ENCODE measurements around the gene EXOG.

The EXOG gene

DNA sequence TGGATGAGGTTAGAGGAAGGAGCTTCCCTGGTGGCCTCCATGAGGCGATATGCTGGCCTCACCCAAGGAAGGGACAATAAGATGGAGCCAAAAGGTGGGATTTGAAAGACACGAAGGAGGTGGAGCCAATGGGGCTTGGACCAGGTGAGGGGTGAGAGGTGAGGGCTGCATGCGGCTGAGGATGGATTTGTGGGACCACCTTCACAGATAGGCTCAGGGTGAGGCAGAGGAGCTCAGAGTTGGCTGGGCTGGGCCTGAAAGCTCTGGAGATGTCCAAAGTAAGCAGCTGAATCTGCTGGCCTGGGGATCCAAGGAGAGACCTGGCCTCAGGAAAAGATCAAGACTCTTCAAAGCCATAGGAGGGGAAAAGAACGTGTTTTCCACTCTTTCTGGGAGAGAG is 49.8 kb downstream of the EXOG start:
- Histone ChIP-seq H2AK5ac (ENCODE audit: low read length) (no peak overlapping the region), H3K9me3 (ENCODE audit: insufficient read depth, low read depth, low read length) (no peaks in the 10 kb centered on the region), H3K4ac (ENCODE audit: low read depth, low read length) (no peak overlapping the region), H3K79me2 (ENCODE audit: control insufficient read depth, insufficient read depth, low read length, poor library complexity) (no peaks in the 10 kb centered on the region), H3K14ac (ENCODE audit: low read length) (no peak overlapping the region), H3K27me3 (ENCODE audit: insufficient read depth, low read length) (no peaks in the 10 kb centered on the region), H3K4me2 (ENCODE audit: low read length) (no peak overlapping the region), H3K36me3 (ENCODE audit: control insufficient read depth in 1 of 2, insufficient read depth in 2 of 2, low read length in 2 of 2) (no peaks in the 10 kb centered on the region), H2AFZ (ENCODE audit: insufficient read depth, low read length, poor library complexity) (no peak overlapping the region), H4K8ac (ENCODE audit: low read depth, low read length) (no peak overlapping the region), H3K23ac (ENCODE audit: low read length) (no peak overlapping the region), H3K27ac (ENCODE audit: low read depth, low read length) (no peak overlapping the region), H4K12ac (ENCODE audit: low read depth, low read length) (no peak overlapping the region), H4K91ac (ENCODE audit: low read depth, low read length) (no peak overlapping the region), H3K18ac (ENCODE audit: low read length) (no peak overlapping the region), H2BK12ac (ENCODE audit: low read length) (no peak overlapping the region), H3K4me1 (ENCODE audit: control insufficient read depth in 1 of 2, insufficient read depth in 2 of 2, low read length in 2 of 2) (peaks cover 8 to 10% of the 10 kb centered on the region in 2 experiments), H2BK5ac (ENCODE audit: low read depth, low read length, poor library complexity) (no peak overlapping the region), H3K9ac (ENCODE audit: low read length) (no peak overlapping the region), H3K4me3 (ENCODE audit: low read depth, low read length) (no peak overlapping the region), H2BK120ac (ENCODE audit: insufficient read depth, low read length, poor library complexity) (no peak overlapping the region), H3K79me1 (ENCODE audit: low read length) (no peaks in the 10 kb centered on the region)
- WGBS (ENCODE audit: extremely low coverage, insufficient coverage, insufficient read length): no CpG with 5 or more reads among the region's 4 CpGs
- DNase-seq: no peak

DNA sequence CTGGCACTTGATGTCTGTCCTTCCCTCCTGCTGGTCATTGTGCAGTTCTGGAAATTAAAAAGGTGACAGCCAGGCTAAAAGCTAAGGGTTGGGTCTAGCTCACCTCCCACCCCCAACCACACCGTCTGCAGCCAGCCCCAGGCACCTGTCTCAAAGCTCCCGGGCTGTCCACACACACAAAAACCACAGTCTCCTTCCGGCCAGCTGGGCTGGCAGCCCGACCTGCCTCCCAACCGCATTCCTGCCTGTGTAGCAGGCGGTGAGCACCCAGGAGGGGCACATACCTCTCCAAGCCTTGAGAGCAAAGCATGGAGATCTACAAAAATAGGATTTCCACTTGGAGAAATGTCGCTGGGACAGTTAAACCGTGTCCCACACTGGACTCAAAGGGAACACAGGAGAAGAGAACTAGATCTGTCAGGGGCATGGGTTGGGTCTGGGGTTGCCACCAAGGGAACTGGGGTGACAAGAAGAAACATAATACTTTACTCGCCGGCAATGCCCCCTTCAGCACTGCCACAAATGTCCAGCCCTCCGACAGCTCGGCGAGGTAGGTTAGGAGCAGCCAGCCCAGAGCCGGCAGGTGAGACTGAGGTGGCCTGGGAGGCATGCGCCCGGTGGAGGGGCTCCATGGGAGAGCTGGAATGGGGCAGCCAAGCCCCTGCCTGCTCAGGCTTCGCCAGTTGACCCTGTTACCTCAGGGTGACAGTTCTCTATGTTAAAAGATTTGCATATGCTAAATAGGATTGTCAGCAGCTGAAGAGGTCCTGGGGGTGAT is 52.2 kb downstream of the EXOG start:
- no peak overlapping the region for H3K4me3 ChIP-seq (ENCODE audit: low read depth, low read length)
- no peak overlapping the region for H2BK5ac ChIP-seq (ENCODE audit: low read depth, low read length, poor library complexity)
- H3K23ac ChIP-seq (ENCODE audit: low read length): no peak overlapping the region
- H3K4me2 ChIP-seq (ENCODE audit: low read length): no peak overlapping the region
- no peaks in the 10 kb centered on the region for H3K36me3 ChIP-seq (ENCODE audit: control insufficient read depth in 1 of 2, insufficient read depth in 2 of 2, low read length in 2 of 2)
- H2AK5ac ChIP-seq (ENCODE audit: low read length): no peak overlapping the region
- no peaks in the 10 kb centered on the region for H3K79me2 ChIP-seq (ENCODE audit: control insufficient read depth, insufficient read depth, low read length, poor library complexity)
- no peaks in the 10 kb centered on the region for H3K79me1 ChIP-seq (ENCODE audit: low read length)
- H3K14ac ChIP-seq (ENCODE audit: low read length): no peak overlapping the region
- H4K8ac ChIP-seq (ENCODE audit: low read depth, low read length): no peak overlapping the region
- peak overlapping the region; percentile 23 for H2BK12ac ChIP-seq (ENCODE audit: low read length)
- H2AFZ ChIP-seq (ENCODE audit: insufficient read depth, low read length, poor library complexity): no peak overlapping the region
- no peak overlapping the region for H3K27ac ChIP-seq (ENCODE audit: low read depth, low read length)
- peaks cover 8 to 10% of the 10 kb centered on the region in 2 experiments for H3K4me1 ChIP-seq (ENCODE audit: control insufficient read depth in 1 of 2, insufficient read depth in 2 of 2, low read length in 2 of 2)
- no peak overlapping the region for H3K9ac ChIP-seq (ENCODE audit: low read length)
- peaks cover 3% of the 10 kb centered on the region for H3K9me3 ChIP-seq (ENCODE audit: insufficient read depth, low read depth, low read length)
- no peak overlapping the region for H3K18ac ChIP-seq (ENCODE audit: low read length)
- no peak overlapping the region for H4K91ac ChIP-seq (ENCODE audit: low read depth, low read length)
- H4K12ac ChIP-seq (ENCODE audit: low read depth, low read length): no peak overlapping the region
- WGBS (ENCODE audit: extremely low coverage, insufficient coverage, insufficient read length): no CpG with 5 or more reads among the region's 17 CpGs
- H3K27me3 ChIP-seq (ENCODE audit: insufficient read depth, low read length): no peaks in the 10 kb centered on the region
- peak in 1 of 2 donors; percentile 14 for DNase-seq
- peak overlapping the region; percentile 47 for H2BK120ac ChIP-seq (ENCODE audit: insufficient read depth, low read length, poor library complexity)
- no peak overlapping the region for H3K4ac ChIP-seq (ENCODE audit: low read depth, low read length)

DNA sequence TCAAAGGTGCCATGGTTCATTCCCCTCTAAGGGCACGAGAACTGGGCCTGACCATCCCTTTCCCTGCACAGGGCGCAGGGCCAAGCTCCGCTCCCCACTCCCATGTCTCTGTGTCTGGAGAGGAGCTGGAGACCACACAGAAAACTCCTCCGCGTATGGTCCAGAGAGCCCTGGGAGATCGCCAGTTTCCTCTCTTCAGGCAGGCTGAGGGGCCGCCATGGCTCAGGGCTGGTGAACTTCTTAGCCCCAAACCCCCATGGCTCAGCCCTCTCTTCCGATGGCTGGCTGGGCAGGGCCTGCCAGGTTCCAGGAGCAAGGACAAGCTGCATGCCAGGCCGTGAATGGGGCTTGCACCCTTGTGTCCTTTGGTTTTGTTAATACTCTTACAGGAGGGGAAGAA is 52.9 kb downstream of the EXOG start:
- peak overlapping the region; percentile 9 for H2AFZ ChIP-seq (ENCODE audit: insufficient read depth, low read length, poor library complexity)
- H3K23ac ChIP-seq (ENCODE audit: low read length): no peak overlapping the region
- H2BK12ac ChIP-seq (ENCODE audit: low read length): no peak overlapping the region
- no peak overlapping the region for H4K12ac ChIP-seq (ENCODE audit: low read depth, low read length)
- no peak overlapping the region for H3K27ac ChIP-seq (ENCODE audit: low read depth, low read length)
- no peaks in the 10 kb centered on the region for H3K27me3 ChIP-seq (ENCODE audit: insufficient read depth, low read length)
- H3K9ac ChIP-seq (ENCODE audit: low read length): no peak overlapping the region
- H3K14ac ChIP-seq (ENCODE audit: low read length): no peak overlapping the region
- peaks cover 3% of the 10 kb centered on the region for H3K9me3 ChIP-seq (ENCODE audit: insufficient read depth, low read depth, low read length)
- no peak overlapping the region for H3K4me2 ChIP-seq (ENCODE audit: low read length)
- no peaks in the 10 kb centered on the region for H3K36me3 ChIP-seq (ENCODE audit: control insufficient read depth in 1 of 2, insufficient read depth in 2 of 2, low read length in 2 of 2)
- no peak for DNase-seq
- H2AK5ac ChIP-seq (ENCODE audit: low read length): no peak overlapping the region
- WGBS (ENCODE audit: extremely low coverage, insufficient coverage, insufficient read length): no CpG with 5 or more reads among the region's 9 CpGs
- H2BK5ac ChIP-seq (ENCODE audit: low read depth, low read length, poor library complexity): no peak overlapping the region
- no peak overlapping the region for H3K4ac ChIP-seq (ENCODE audit: low read depth, low read length)
- no peak overlapping the region for H2BK120ac ChIP-seq (ENCODE audit: insufficient read depth, low read length, poor library complexity)
- no peaks in the 10 kb centered on the region for H3K79me2 ChIP-seq (ENCODE audit: control insufficient read depth, insufficient read depth, low read length, poor library complexity)
- H3K79me1 ChIP-seq (ENCODE audit: low read length): no peaks in the 10 kb centered on the region
- peaks cover 8 to 10% of the 10 kb centered on the region in 2 experiments for H3K4me1 ChIP-seq (ENCODE audit: control insufficient read depth in 1 of 2, insufficient read depth in 2 of 2, low read length in 2 of 2)
- H4K91ac ChIP-seq (ENCODE audit: low read depth, low read length): no peak overlapping the region
- no peak overlapping the region for H4K8ac ChIP-seq (ENCODE audit: low read depth, low read length)
- H3K18ac ChIP-seq (ENCODE audit: low read length): no peak overlapping the region
- no peak overlapping the region for H3K4me3 ChIP-seq (ENCODE audit: low read depth, low read length)

DNA sequence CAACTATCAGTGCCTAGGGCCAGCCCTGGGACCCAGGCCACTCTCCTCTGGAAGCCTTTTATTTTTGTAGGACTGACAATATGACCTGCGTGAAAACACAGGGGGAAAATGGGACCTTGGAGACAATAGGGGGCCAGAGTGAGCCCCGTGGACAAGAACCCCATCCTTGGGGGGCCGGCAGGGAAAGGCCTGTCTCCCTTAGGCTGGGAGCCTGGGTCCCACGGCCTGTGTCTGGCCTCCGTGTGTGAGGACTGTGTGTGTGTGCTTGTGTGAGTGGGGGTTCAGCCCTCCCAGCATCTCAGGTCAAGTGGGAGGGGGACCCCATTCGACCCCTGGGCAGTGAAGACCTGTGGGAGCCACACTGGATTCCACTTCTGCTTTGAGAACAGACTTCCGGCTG is 53.3 kb downstream of the EXOG start:
- H3K18ac ChIP-seq (ENCODE audit: low read length): no peak overlapping the region
- H2BK120ac ChIP-seq (ENCODE audit: insufficient read depth, low read length, poor library complexity): no peak overlapping the region
- H3K9ac ChIP-seq (ENCODE audit: low read length): no peak overlapping the region
- H2BK12ac ChIP-seq (ENCODE audit: low read length): no peak overlapping the region
- H2AK5ac ChIP-seq (ENCODE audit: low read length): no peak overlapping the region
- H3K14ac ChIP-seq (ENCODE audit: low read length): no peak overlapping the region
- DNase-seq: no peak
- H3K9me3 ChIP-seq (ENCODE audit: insufficient read depth, low read depth, low read length): peaks cover 3% of the 10 kb centered on the region
- no CpG with 5 or more reads among the region's 7 CpGs for WGBS (ENCODE audit: extremely low coverage, insufficient coverage, insufficient read length)
- peaks cover 8 to 10% of the 10 kb centered on the region in 2 experiments for H3K4me1 ChIP-seq (ENCODE audit: control insufficient read depth in 1 of 2, insufficient read depth in 2 of 2, low read length in 2 of 2)
- no peaks in the 10 kb centered on the region for H3K27me3 ChIP-seq (ENCODE audit: insufficient read depth, low read length)
- H2AFZ ChIP-seq (ENCODE audit: insufficient read depth, low read length, poor library complexity): no peak overlapping the region
- no peak overlapping the region for H4K12ac ChIP-seq (ENCODE audit: low read depth, low read length)
- H3K79me2 ChIP-seq (ENCODE audit: control insufficient read depth, insufficient read depth, low read length, poor library complexity): no peaks in the 10 kb centered on the region
- no peak overlapping the region for H3K27ac ChIP-seq (ENCODE audit: low read depth, low read length)
- H3K36me3 ChIP-seq (ENCODE audit: control insufficient read depth in 1 of 2, insufficient read depth in 2 of 2, low read length in 2 of 2): no peaks in the 10 kb centered on the region
- no peak overlapping the region for H3K4me2 ChIP-seq (ENCODE audit: low read length)
- H3K23ac ChIP-seq (ENCODE audit: low read length): no peak overlapping the region
- H3K4me3 ChIP-seq (ENCODE audit: low read depth, low read length): no peak overlapping the region
- H4K8ac ChIP-seq (ENCODE audit: low read depth, low read length): no peak overlapping the region
- no peaks in the 10 kb centered on the region for H3K79me1 ChIP-seq (ENCODE audit: low read length)
- H2BK5ac ChIP-seq (ENCODE audit: low read depth, low read length, poor library complexity): no peak overlapping the region
- no peak overlapping the region for H3K4ac ChIP-seq (ENCODE audit: low read depth, low read length)
- no peak overlapping the region for H4K91ac ChIP-seq (ENCODE audit: low read depth, low read length)
